AG09319 (cell line): ENCODE measurements around the gene URI1.
"Not testable (repeated sequence)": the region's sequence is repeated elsewhere in the genome, so short reads cannot be mapped to it uniquely, and the experiment has no call there.

Experiments
- DNase-seq: peaks from one replicate; pipeline ENCODE4 v3.0.0-alpha.2; 2010; ENCODE audit warnings: low read depth; ENCODE audit errors: extremely low read depth
- TF ChIP-seq, protein P1 (sequence below): IDR thresholded peaks from 2 replicates; pipeline ENCODE4 v1.5.1; 2011; ENCODE audit warnings: low read depth, mild to moderate bottlenecking, inconsistent platforms, low read length, moderate library complexity

URI1 gene

DNA sequence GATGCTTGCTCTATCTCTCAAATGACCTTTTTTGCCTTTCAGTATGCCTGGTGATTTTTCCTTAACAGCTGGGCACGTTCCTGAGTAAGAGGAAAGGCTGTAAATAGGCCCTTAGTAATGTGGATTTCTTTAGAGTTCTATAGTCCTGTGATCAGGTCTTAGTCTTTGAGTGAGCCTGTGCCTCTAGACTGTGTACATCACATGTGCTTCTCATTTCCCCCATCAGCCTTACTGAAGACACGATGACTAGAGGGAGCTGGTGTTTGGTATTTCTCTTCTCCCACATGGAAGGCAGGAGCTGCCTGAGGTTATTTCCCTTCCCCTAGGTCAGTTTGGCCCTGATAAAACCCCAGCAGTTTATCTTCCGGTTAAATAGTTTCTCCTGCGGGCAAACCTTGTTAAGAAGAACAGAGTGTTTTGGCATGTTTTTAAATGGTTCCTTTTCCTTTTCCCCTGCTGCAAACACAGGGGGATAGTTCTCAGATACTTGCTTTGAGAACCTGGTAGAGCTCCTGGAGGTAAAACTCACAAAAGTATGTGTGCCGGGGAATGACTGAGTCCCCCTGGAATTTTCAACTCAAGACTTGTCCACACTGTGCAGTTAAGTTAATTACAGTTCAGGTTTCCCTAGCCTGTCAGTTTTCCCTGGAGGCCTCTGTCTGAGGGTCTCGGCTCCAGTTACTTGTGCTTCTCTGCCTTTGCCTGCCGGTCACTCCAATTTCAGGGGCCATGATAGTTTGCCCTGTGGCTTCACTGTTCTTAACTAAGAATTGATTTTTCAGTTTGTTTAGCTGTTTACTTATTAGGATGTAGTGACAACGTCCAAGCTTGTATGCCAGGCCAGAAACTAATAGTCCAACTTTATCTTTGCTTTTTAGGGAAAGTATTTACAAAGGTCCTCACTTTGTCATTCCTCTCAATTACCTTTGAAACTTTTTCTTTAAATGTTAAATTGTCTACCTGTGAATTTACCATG lies 94.4 kb downstream of the URI1 start:
- DNase-seq, result no peak

DNA sequence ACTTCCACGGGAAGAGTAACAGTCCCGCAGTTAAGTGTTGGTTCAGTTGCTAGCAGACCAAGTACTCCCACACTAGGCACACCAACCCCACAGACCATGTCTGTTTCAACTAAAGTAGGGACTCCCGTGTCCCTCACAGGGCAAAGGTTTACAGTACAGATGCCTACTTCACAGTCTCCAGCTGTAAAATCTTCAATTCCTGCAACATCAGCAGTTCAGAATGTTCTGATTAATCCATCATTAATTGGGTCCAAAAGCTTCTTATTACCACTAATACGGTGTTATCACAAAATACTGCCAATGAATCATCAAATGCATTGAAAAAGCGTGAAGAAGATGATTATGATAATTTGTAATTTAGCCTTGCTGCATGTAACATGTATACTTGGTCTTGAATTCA lies 95.8 kb downstream of the URI1 start:
- DNase-seq, result no peak
- TF ChIP-seq, protein P1, sequence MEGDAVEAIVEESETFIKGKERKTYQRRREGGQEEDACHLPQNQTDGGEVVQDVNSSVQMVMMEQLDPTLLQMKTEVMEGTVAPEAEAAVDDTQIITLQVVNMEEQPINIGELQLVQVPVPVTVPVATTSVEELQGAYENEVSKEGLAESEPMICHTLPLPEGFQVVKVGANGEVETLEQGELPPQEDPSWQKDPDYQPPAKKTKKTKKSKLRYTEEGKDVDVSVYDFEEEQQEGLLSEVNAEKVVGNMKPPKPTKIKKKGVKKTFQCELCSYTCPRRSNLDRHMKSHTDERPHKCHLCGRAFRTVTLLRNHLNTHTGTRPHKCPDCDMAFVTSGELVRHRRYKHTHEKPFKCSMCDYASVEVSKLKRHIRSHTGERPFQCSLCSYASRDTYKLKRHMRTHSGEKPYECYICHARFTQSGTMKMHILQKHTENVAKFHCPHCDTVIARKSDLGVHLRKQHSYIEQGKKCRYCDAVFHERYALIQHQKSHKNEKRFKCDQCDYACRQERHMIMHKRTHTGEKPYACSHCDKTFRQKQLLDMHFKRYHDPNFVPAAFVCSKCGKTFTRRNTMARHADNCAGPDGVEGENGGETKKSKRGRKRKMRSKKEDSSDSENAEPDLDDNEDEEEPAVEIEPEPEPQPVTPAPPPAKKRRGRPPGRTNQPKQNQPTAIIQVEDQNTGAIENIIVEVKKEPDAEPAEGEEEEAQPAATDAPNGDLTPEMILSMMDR, result no peak

More for the DNA sequence above, 94.4 kb downstream of the URI1 start:
- TF ChIP-seq, protein P1, result no peak

DNA sequence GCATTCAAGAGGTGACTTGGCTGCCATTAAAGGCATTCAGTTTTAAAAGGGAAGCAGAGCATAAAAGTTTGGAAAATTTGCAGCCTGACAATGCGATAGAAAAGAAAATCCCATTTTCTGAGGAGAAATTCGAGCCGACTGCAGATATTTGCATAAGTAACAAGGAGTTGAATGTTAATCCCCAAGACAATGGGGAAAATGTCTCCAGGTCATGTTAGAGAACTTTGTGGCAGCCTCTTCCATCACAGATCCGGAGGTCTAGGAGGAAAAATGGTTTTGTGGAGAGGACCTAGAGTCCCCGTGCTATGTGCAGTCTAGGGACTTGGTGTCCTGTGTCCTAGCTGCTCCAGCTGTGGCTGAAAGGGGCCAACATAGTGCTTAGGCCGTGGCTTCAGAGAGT lies 99.9 kb downstream of the URI1 start:
- not testable (repeated sequence) for DNase-seq

DNA sequence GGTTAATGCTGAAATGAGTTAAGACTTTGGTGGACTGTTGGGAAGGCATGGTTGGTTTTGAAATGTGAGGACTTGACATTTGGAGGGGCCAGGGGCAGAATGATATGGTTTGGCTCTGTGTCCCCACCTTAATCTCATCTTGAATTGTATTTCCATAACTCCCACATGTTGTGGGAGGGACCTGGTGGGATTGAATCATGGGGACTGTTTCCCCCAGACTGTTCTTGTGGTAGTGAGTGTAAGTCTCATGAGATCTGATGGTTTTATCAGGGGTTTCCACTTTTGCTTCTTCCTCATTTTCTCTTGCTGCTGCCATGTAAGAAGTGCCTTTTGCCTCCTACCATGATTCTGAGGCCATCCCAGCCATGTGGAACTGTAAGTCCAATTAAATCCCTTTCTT lies 101.0 kb downstream of the URI1 start:
- DNase-seq, result not testable (repeated sequence)

DNA sequence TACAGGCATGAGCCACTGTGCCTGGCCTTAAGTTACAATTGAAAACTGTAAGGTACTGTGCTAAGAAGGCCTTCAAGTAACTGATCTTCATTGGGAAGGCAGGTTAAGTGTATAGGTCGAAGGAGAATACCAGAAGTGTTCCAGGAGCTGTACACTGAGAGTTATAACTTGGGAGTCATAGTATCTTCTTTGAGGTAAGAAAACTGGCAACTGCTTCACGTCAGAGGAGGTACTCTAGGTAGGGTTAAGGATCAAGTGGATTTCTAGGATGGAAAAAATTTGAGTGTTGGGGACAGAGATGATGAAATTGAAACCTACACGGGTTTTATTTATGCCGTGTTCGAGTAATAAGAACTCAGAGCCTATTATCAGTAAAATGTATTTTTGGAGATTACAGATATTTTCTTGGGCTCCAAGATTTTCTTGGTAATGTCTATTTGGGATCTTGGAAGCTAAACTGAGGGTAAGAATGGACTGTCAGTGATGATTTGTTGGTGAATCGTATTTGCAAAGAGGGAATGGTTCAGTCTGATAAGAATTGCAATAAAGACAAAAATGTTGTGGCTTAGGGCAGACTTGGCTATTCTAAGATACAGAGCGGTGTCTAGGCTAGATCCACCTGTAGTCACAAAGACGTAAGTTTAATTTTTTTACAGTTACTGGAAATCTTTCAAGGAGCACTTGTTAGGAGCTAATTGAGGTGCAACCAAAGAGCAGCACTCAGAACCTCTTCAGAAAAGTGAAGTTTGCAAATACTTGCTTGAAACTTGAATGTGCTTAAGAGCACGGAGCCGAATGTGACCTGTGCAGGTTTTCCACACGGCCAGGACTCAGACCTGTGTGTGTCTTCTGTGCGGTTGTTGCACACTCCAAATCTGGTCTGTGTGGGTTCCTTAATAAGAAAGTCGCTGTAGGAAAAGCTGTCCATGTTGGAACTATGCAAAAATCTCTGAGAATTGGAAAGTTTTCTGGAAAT lies 102.5 kb downstream of the URI1 start:
- no peak for DNase-seq
- TF ChIP-seq, protein P1, result no peak

DNA sequence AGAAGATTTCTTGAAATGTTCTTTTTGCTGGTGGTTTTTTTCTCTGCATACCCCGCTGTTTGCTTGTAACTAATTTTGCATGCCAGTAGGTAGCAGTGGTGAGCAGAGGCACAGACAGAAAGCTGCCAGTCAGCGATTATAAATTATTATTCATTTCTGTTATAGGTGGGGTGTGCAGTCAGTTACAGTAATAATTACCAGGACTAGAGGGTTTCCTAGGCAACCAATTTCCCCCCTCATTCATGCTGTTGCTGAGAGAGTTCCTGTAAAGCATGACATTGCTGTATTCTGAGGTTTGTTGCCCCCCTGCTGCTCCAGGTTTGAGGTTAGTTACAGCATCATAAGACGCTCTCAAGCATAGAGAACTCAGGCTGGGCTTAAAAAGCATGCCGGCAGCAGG lies 104.5 kb downstream of the URI1 start:
- no peak for DNase-seq
- TF ChIP-seq, protein P1, result peak; percentile 46

DNA sequence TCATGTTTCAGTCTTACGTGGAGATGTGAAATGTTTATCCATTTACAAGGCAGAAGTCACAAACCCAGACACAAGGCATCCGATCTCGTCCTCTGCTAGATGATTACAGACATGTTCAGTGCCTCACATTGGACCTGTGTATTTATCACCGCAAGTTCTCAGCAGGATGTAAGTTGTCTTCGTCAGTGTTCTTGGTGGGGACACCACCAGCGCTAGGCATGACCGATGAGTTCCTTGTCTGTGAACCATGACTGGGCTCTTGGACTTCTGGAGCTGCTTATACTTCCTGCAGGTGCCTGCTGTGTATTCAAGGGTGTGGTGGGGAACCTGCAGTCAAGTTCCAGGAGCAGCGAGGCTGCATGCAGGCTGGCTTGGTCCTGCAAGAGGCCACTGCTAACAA lies 105.4 kb downstream of the URI1 start:
- TF ChIP-seq, protein P1, result no peak
- DNase-seq, result no peak

DNA sequence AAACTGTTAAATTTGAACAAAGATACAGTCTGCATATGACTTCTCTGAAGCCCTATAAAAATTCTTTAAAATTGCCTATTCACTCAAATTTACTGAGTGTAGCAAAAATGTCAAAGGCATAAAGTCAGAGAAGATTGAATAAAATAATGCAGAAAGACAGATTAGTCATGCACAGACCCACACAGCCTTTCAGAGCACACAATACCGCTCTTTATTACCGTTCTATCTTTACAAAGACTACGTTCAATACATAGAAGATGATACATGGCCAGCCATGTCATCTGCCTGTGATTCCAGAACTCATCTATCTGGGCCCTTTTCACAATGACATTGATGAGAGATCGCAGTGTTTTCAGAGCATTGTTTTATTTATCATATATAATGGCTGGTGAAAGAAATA lies 107.2 kb downstream of the URI1 start:
- DNase-seq, result no peak
- TF ChIP-seq, protein P1, result no peak
